Smooth muscle cell (in vitro differentiated cells): Measurements from ENCODE around the gene HELQ. TPM values are rescaled to one million over a fixed set of nuclear protein-coding genes. Genes with fewer than 3 reads are reported as not detected.
A peak's percentile ranks its signal among the peaks of the same experiment; 100 is the strongest.

Experiments used
- DNase-seq: peaks from one replicate; lab custom pipeline; 2025; ENCODE audit not compliant: unreplicated experiment; lab: John Stamatoyannopoulos, UW
- H2AFZ ChIP-seq: fragments of 200-600 bp; sonication (generic); 2 replicates; pipeline ENCODE4 v1.6.0; 2016; ENCODE audit warnings: antibody characterized with exemption, low read depth, mild to moderate bottlenecking
- H3F3A ChIP-seq: fragments of 200-600 bp; sonication (generic); 2 replicates; pipeline ENCODE4 v1.6.0; 2017; ENCODE audit warnings: antibody characterized with exemption, low read depth
- H3K27ac ChIP-seq: fragments of 200-600 bp; sonication (generic); 2 replicates; pipeline ENCODE4 v1.5.1; 2016; ENCODE audit warnings: low read depth, mild to moderate bottlenecking
- H3K27me3 ChIP-seq: fragments of 200-600 bp; sonication (generic); 2 replicates; pipeline ENCODE4 v1.6.1; 2016; ENCODE audit warnings: low read depth, mild to moderate bottlenecking
- H3K36me3 ChIP-seq: fragments of 200-600 bp; sonication (generic); 2 replicates; pipeline ENCODE4 v1.5.1; 2016; ENCODE audit warnings: low read depth
- H3K4me1 ChIP-seq: fragments of 200-600 bp; sonication (generic); 2 replicates; pipeline ENCODE4 v1.5.1; 2016; ENCODE audit warnings: low read depth
- H3K4me2 ChIP-seq: fragments of 200-600 bp; sonication (generic); 2 replicates; pipeline ENCODE4 v1.6.0; 2016; ENCODE audit warnings: mild to moderate bottlenecking
- H3K4me3 ChIP-seq: fragments of 200-600 bp; sonication (generic); 2 replicates; pipeline ENCODE4 v1.5.1; 2016; ENCODE audit warnings: mild to moderate bottlenecking
- H3K79me2 ChIP-seq: fragments of 200-600 bp; sonication (generic); 2 replicates; pipeline ENCODE4 v1.6.0; 2016; ENCODE audit warnings: low read depth, mild to moderate bottlenecking
- H3K9ac ChIP-seq: fragments of 200-600 bp; sonication (generic); 2 replicates; pipeline ENCODE4 v1.6.0; 2016; ENCODE audit warnings: low read depth
- H3K9me3 ChIP-seq: fragments of 200-600 bp; sonication (generic); replicated peaks from 2 replicates; pipeline ENCODE4 v1.5.1; 2016; ENCODE audit warnings: low read depth
- H4K20me1 ChIP-seq: fragments of 200-600 bp; sonication (generic); 2 replicates; pipeline ENCODE4 v1.6.0; 2016; ENCODE audit warnings: low read depth
- CTCF ChIP-seq: fragments of 200-600 bp; sonication (generic); IDR thresholded peaks from 2 replicates; pipeline ENCODE4 v1.5.1; 2017; ENCODE audit warnings: borderline replicate concordance, mild to moderate bottlenecking, antibody characterized with exemption; ENCODE audit not compliant: insufficient read depth, poor library complexity, severe bottlenecking
- WGBS: methylation state at CpG from one replicate; pipeline ENCODE4 v1.1.7; 2016; ENCODE audit warnings: low lambda C conversion rate; 5-methylcytosine and 5-hydroxymethylcytosine counted together
- polyA plus RNA-seq: library from polyadenylated mRNA; unstranded; fragments of >200 nt; fragmentation: Nextera tagmentation; extraction: Ambion mirVana; gene quantifications from 2 replicates; pipeline ENCODE4 v1.2.1, GENCODE V29; 2016
- total RNA-seq: library from RNA; depleted of rRNA; stranded (reverse); fragments of >200 nt; gene quantifications from 2 replicates; pipeline ENCODE4 v1.2.3, GENCODE V29; 2014

HELQ gene
- 5.7 and 10.2 TPM in 2 replicates for total RNA-seq
- polyA plus RNA-seq, result 6.1 and 6.7 TPM in 2 replicates

- 1% methylated on average over 58 of the region's 58 CpGs for WGBS
- Histone ChIP-seq H3K4me1 (peaks cover 13% of the 10 kb centered on the region), H3K79me2 (peaks cover 42% of the 10 kb centered on the region)
Measured at GRCh38 chr4:83455281-83456183, at the start of gene HELQ, which contains the start of gene MRPS18C. TSS of gene HELQ (minus strand) at chr4:83455823. CDS start at chr4:83455693, 130 bp downstream. TSS of gene MRPS18C (plus strand) at chr4:83456058. CDS start at chr4:83456078, 20 bp downstream.

GRCh38 chr4:83504996-83505395 lies 49.4 kb upstream of the HELQ start:
- Histone ChIP-seq H3K27ac (no peak overlapping the region), H2AFZ (no peak overlapping the region), H3K36me3 (no peaks in the 10 kb centered on the region), H3K4me3 (no peak overlapping the region), H3K27me3 (no peaks in the 10 kb centered on the region), H4K20me1 (no peaks in the 10 kb centered on the region), H3K9me3 (no peaks in the 10 kb centered on the region), H3K79me2 (no peaks in the 10 kb centered on the region), H3K4me1 (no peaks in the 10 kb centered on the region), H3F3A (no peaks in the 10 kb centered on the region), H3K9ac (no peak overlapping the region), H3K4me2 (no peak overlapping the region)
- WGBS, result 94% methylated on average over 10 of the region's 10 CpGs
- no peak for TF ChIP-seq CTCF
- DNase-seq, result no peak

More at GRCh38 chr4:83455281-83456183, at the start of gene HELQ, which contains the start of gene MRPS18C:
- peak; percentile 11 for TF ChIP-seq CTCF
- no peaks in the 10 kb centered on the region for H3K27me3 ChIP-seq
- no peaks in the 10 kb centered on the region for H3K9me3 ChIP-seq
- peak within 1 kb of the TSS; percentile 92 for H3K4me2 ChIP-seq
- no peaks in the 10 kb centered on the region for H3F3A ChIP-seq
- peak; percentile 76 for DNase-seq
- H3K36me3 ChIP-seq, result peaks cover 9% of the 10 kb centered on the region
- H3K9ac ChIP-seq, result peak within 1 kb of the TSS; percentile 97
- peak within 1 kb of the TSS; percentile 97 for H2AFZ ChIP-seq
- peak within 1 kb of the TSS; percentile 74 for H3K4me3 ChIP-seq
- H4K20me1 ChIP-seq, result no peaks in the 10 kb centered on the region
- peak within 1 kb of the TSS; percentile 95 for H3K27ac ChIP-seq

GRCh38 chr4:83504503-83504902 lies 48.9 kb upstream of the HELQ start:
- no peaks in the 10 kb centered on the region for H3K4me1 ChIP-seq
- no peaks in the 10 kb centered on the region for H4K20me1 ChIP-seq
- WGBS, result 69% methylated on average over 4 of the region's 4 CpGs
- no peaks in the 10 kb centered on the region for H3K36me3 ChIP-seq
- H3K4me3 ChIP-seq, result no peak overlapping the region
- no peaks in the 10 kb centered on the region for H3F3A ChIP-seq
- no peaks in the 10 kb centered on the region for H3K9me3 ChIP-seq
- TF ChIP-seq CTCF, result no peak
- H3K9ac ChIP-seq, result no peak overlapping the region
- no peak overlapping the region for H2AFZ ChIP-seq
- no peaks in the 10 kb centered on the region for H3K27me3 ChIP-seq
- no peak overlapping the region for H3K27ac ChIP-seq
- H3K79me2 ChIP-seq, result no peaks in the 10 kb centered on the region
- DNase-seq, result no peak
- no peak overlapping the region for H3K4me2 ChIP-seq
